ENCODE results near the gene TMEM202. TPM values are rescaled to one million over a fixed set of nuclear protein-coding genes. Genes with fewer than 3 reads are reported as not detected.

Gene TMEM202
- total and polyA plus RNA-seq, 2 experiments from 2014 or later, result not detected

GRCh38 chr15:72382146-72382545 is 16.0 kb upstream of the TMEM202 start:
- Mint-ChIP-seq H3K4me1 (no peaks in the 10 kb centered on the region), H3K9me3 (no peaks in the 10 kb centered on the region), H3K27me3 (ENCODE audit: insufficient read depth, low read depth, poor library complexity) (peaks cover 5% of the 10 kb centered on the region), H3K4me3 (no peak overlapping the region), H3K36me3 (ENCODE audit: low read depth) (no peaks in the 10 kb centered on the region), H3K27ac (no peak overlapping the region)
- ATAC-seq (peak; percentile 51; the same call in 1 of the 3 replicates), DNase-seq (ENCODE audit: low spot score) (peak; percentile 34)
- Histone ChIP-seq H4K20me1 (replicated peaks; ENCODE audit: insufficient read depth) (no peaks in the 10 kb centered on the region), H3K9me2 (ENCODE audit: insufficient read depth) (no peaks in the 10 kb centered on the region), H3K4me2 (no peak overlapping the region), H3K4me3 (no peak overlapping the region), H3F3A (replicated peaks; ENCODE audit: low read depth) (no peaks in the 10 kb centered on the region), H3K27me3 (ENCODE audit: insufficient read depth) (no peaks in the 10 kb centered on the region), H3K36me3 (ENCODE audit: insufficient read depth) (no peaks in the 10 kb centered on the region), H3K79me2 (replicated peaks; ENCODE audit: insufficient read depth) (no peaks in the 10 kb centered on the region), H3K4me1 (ENCODE audit: insufficient read depth) (no peaks in the 10 kb centered on the region), H3K27ac (ENCODE audit: low read depth) (no peak overlapping the region), H2AFZ (no peak overlapping the region)
- TF ChIP-seq STAT1 (IDR thresholded peaks at IDR 0.05; ENCODE audit: unreplicated experiment), result no peak
- TF ChIP-seq CTCF (conservative IDR thresholded peaks at IDR 0.05; ENCODE audit: low read depth in 2 of 2), result peak; percentile 19 to 22; a peak in 1 of 4 replicates

- H3K27ac ChIP-seq (ENCODE audit: low read depth), result no peak overlapping the region
- DNase-seq (ENCODE audit: low spot score) (no peak), ATAC-seq (no peak)
- H3K27me3 ChIP-seq (ENCODE audit: insufficient read depth), result no peaks in the 10 kb centered on the region
- no peaks in the 10 kb centered on the region for H4K20me1 ChIP-seq (replicated peaks; ENCODE audit: insufficient read depth)
- Mint-ChIP-seq H3K4me1 (no peaks in the 10 kb centered on the region), H3K4me3 (no peak overlapping the region), H3K9me3 (no peaks in the 10 kb centered on the region), H3K27ac (no peak overlapping the region), H3K27me3 (ENCODE audit: insufficient read depth, low read depth, poor library complexity) (peaks cover 5% of the 10 kb centered on the region), H3K36me3 (ENCODE audit: low read depth) (no peaks in the 10 kb centered on the region)
- H3F3A ChIP-seq (replicated peaks; ENCODE audit: low read depth), result no peaks in the 10 kb centered on the region
- H3K4me2 ChIP-seq, result no peak overlapping the region
- no peaks in the 10 kb centered on the region for H3K9me2 ChIP-seq (ENCODE audit: insufficient read depth)
- no peaks in the 10 kb centered on the region for H3K4me1 ChIP-seq (ENCODE audit: insufficient read depth)
- TF ChIP-seq EZH2phosphoT487 (IDR thresholded peaks at IDR 0.05; ENCODE audit: unreplicated experiment), result no peak
- no peak for TF ChIP-seq ZNF331 (CRISPR knock-in tag; IDR thresholded peaks at IDR 0.05; ENCODE audit: low read depth)
- no peak for TF ChIP-seq CTCF (conservative IDR thresholded peaks at IDR 0.05; ENCODE audit: low read depth in 2 of 2)
- TF ChIP-seq NANOG (IDR thresholded peaks at IDR 0.05; ENCODE audit: borderline replicate concordance), result no peak
- no peak for TF ChIP-seq STAT1 (IDR thresholded peaks at IDR 0.05; ENCODE audit: unreplicated experiment)
- no peak for TF ChIP-seq POLR2AphosphoS5 (IDR thresholded peaks at IDR 0.05; ENCODE audit: low read depth)
- TF ChIP-seq EZH2 (IDR thresholded peaks at IDR 0.05; ENCODE audit: low read depth, unreplicated experiment), result no peak
- TF ChIP-seq ETS1 (IDR thresholded peaks at IDR 0.05), result no peak
- TF ChIP-seq ZNF462 (CRISPR knock-in tag; IDR thresholded peaks at IDR 0.05), result no peak
- H3K4me3 ChIP-seq, result no peak overlapping the region
- no peak overlapping the region for H2AFZ ChIP-seq
- no peaks in the 10 kb centered on the region for H3K36me3 ChIP-seq (ENCODE audit: insufficient read depth)
- H3K79me2 ChIP-seq (replicated peaks; ENCODE audit: insufficient read depth), result no peaks in the 10 kb centered on the region
Measured at GRCh38 chr15:72387741-72388140, 10.4 kb upstream of the TMEM202 start.
